HG03097 (cell line): Measurements from ENCODE around the gene ARHGAP6.

ENCODE experiments used
- ATAC-seq: cut with Tn5 transposase; IDR thresholded peaks from one replicate; pipeline ENCODE4 v1.9.1; 2021; ENCODE audit not compliant: unreplicated experiment, low FRiP score

The ARHGAP6 gene

GRCh38 chrX:11407331-11408108 lies 258.2 kb downstream of the ARHGAP6 start:
- ATAC-seq: no peak

GRCh38 chrX:11406109-11406765 lies 259.5 kb downstream of the ARHGAP6 start:
- no peak for ATAC-seq

- no peak for ATAC-seq
These were observed 262.1 kb downstream of the ARHGAP6 start for GRCh38 chrX:11403631-11404030.

GRCh38 chrX:11401966-11402365 lies 263.8 kb downstream of the ARHGAP6 start:
- ATAC-seq: no peak

- ATAC-seq: no peak
These were observed 266.1 kb downstream of the ARHGAP6 start for GRCh38 chrX:11399489-11400094.

GRCh38 chrX:11398785-11399184 lies 266.9 kb downstream of the ARHGAP6 start:
- ATAC-seq: no peak

GRCh38 chrX:11398139-11398538 lies 267.6 kb downstream of the ARHGAP6 start:
- no peak for ATAC-seq

- ATAC-seq: peak; percentile 81
These were observed 268.0 kb downstream of the ARHGAP6 start for GRCh38 chrX:11397680-11398079.

- no peak for ATAC-seq
These were observed 269.9 kb downstream of the ARHGAP6 start for GRCh38 chrX:11395859-11396258.

- ATAC-seq: no peak
These were observed 271.6 kb downstream of the ARHGAP6 start for GRCh38 chrX:11393949-11394654.

GRCh38 chrX:11386812-11387211 lies 278.9 kb downstream of the ARHGAP6 start:
- ATAC-seq: no peak

- ATAC-seq: no peak
These were observed 279.7 kb downstream of the ARHGAP6 start for GRCh38 chrX:11386001-11386523.

- ATAC-seq: no peak
These were observed 282.8 kb downstream of the ARHGAP6 start for GRCh38 chrX:11382930-11383329.

- ATAC-seq: peak; percentile 77
These were observed 284.3 kb downstream of the ARHGAP6 start for GRCh38 chrX:11381464-11381863.

GRCh38 chrX:11380187-11380844 lies 285.4 kb downstream of the ARHGAP6 start:
- ATAC-seq: no peak

GRCh38 chrX:11376163-11376562 lies 289.6 kb downstream of the ARHGAP6 start:
- ATAC-seq: no peak

- ATAC-seq: no peak
These were observed 290.1 kb downstream of the ARHGAP6 start for GRCh38 chrX:11375614-11376119.

- no peak for ATAC-seq
These were observed 291.1 kb downstream of the ARHGAP6 start for GRCh38 chrX:11374570-11374969.

- no peak for ATAC-seq
These were observed 294.6 kb downstream of the ARHGAP6 start for GRCh38 chrX:11371106-11371505.
